GM21360 (cell line): ENCODE results near the gene FAM20A.

Experiments
- ATAC-seq: cut with Tn5 transposase; IDR thresholded peaks from one replicate; pipeline ENCODE4 v1.9.1; 2021; ENCODE audit warnings: mild to moderate bottlenecking, moderate library complexity; ENCODE audit not compliant: unreplicated experiment

The FAM20A gene

DNA sequence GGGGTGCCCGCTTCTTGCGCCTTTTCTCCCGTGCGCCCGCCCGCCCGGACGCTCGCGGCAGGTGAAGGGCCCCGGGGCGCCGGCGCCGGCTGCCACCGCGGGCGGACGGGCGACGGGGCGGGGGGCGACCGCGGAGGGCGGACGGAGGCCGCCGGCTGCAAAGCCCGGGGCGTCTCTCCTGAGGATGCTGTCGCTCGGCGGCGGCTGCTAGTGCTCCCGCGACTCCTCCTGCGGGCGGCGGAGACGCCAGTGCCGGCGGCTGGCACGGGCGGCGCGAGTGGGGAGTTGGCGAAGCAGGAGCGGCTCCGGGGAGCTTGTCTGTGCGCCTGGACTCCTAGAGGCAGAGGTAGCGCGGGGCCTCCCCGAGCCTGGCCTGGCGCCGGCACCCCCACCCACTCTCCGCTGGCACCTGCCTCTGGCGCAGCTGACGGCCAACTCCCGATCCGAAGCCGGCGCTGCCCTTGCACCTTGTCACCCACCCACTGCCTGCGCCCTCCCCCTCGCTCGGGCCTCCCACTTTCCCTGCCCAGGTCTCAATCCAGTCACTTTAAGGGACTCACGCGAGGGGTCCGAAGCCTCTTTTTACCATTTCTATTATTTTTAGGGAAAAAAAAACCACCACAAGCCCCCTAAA lies at the start of gene FAM20A:
Gene FAM20A, minus strand, starts transcription at position 437 of the 634 bp plus-strand sequence. CDS start 701 bp downstream, outside the sequence.
- no peak for ATAC-seq

DNA sequence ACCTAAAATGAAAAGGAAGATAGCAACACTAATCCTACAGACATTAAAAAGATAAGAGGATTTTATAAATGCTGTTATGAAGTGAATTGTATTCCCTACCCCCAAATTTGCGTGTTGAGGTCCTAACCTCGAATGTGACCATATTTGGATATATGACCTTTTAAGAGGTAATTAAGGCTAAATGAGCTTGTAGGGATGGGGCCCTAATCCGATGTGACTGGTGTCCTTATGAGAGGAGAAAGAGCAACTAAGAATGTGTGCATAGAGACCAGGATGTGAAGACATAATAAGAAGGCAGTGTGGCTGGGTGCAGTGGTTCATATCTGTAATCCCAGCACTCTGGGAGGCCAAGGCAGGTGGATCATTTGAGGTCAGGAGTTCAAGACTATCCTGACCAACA lies 48.2 kb upstream of the FAM20A start:
- no peak for ATAC-seq

DNA sequence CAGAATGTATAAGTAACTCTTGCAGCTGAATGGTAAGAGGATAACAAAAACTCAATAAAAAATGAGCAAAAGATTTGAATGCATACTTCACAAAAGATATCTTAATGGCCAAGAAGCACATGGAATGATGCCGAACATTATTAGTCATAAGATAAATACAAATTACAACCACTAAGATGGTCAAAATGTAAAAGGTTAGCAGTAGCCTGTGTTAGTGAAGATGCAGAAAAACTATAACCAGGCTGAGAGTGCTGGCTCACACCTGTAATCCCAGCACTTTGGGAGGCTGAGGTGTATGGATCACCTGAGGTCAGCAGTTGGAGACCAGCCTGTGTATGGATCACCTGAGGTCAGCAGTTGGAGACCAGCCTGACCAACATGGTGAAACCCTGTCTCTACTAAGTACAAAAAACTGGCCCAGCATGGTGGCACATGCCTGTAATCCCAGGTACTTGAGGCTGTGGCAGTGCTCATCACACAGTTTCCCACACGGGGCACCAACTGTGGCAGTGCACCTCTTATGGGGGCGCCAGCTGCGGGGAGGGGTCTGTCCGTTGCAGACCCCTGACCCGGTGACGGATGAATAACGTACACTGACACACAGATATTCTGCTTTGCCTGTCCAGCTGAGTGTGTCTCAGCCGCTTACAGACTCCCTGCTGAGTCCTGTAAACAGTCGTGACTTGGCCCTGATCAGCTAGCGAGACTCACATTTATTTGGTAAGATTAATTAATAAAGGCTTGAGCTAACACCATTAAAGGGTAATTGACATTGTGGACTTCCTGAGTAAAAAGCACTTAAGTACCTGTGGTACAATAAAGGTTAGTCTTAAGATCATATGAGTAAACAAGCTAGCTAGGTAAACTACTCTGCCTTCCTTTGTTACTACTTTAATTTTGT lies 45.7 kb upstream of the FAM20A start:
- ATAC-seq = no peak

DNA sequence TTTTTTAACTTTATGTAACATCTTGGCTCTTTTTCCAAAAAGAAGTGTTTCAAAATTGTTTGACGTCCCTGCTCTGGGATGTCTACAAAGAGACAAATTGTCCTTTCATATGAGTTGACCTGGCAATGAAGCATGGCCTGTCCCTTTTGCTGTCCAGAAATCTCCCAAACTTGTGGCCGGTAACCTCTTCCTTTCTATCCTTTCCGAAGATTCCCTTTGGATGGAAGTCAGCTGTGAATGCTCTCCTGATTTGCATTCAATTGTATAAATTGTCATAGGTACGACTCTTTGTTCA lies 40.9 kb upstream of the FAM20A start:
- no peak for ATAC-seq

DNA sequence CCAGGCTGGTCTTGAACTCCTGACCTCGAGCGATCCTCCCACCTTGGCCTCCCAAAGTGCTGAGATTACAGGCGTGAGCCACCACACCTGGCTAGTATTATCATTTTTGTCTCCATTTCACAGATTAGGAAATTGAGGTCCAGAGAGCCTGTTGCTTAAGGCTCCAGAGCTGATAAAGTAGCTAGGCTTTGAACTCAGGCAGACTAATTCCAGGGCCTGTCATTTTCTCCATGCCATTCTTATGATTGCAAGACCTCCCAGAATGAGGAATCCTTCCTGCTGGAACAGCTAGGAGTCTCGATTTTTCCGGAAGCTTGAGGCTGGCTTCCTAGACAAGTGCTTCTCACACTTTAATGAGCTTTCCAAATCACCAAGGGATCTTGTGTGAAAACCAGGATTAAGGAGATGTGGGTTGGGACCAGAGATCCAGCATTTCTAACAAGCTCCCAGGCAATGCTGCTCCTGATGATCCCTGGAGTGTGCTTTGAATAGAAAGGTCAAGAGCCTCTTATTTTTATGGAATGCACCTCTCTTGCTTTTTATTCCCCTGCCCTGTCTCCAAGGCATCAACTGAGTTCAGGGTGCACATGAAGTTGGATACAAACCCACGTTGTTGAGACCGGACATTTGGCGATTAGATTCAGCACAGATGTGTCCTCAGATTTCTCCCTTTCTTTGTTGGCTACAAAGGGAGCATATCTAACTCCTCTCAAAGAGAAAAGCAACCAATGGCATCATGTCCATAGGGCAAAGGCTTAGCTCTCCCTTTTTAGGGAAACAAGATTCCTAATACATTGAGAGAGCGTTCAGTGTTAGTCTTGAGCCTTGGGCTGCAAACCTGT lies 40.3 kb upstream of the FAM20A start:
- no peak for ATAC-seq

DNA sequence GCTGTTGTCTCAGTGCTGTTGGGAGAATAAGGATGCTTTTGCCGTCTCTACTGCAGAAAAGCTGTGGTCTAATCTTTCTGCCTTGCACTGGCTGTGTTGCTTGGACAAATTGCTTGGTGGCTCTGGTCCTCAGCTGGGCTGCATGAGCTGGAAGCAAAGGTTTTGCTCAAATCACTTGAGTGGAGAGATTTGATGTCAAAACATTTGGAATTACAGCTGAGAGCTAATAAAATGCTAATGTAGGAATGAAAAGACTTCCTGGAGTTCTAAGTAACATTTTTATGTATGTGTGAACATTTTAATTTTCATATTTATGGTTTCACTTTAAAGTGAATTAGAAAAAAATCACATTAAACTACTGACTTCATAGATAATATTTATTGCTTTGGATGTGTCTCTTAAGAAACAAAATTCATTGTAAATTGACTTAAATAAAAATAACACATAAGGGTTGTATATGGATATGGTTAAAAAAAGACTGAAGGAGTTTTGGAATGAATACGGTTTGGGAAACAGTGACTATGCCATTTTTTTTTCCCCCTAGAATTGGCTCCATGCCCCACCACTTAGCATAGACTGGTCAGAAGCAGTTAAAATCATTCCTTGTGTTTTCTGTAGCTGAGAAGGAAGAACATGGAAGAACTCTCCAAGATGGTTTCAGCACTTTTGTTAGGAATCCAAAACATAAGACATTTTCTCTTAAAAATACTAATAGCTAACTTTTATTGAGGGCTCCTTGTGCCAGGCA lies 39.2 kb upstream of the FAM20A start:
- ATAC-seq = no peak

DNA sequence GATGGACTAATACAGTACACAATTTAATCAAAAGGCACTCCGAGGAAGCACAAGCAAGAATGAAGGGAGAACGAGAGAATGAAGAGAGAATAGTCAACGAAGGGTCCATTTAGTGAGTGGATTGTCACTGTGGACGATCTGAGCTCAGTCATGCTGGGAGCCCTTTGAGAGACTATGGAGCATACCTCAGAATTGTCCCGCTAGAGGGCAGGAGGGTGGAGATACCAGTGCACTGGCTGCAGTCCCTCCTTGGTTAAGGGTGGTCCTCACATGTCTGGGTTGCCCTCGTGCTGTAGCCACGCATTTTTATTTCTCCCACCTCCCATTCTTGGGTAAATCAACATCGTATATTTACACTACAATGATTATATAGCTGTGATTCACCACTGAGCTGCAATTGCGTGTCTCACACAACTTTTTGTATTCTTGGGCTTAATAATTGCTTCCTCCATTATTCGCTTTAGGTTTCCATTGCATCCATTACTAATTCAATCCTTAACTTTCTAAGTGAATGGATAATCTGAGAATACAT lies 33.2 kb upstream of the FAM20A start:
- no peak for ATAC-seq

DNA sequence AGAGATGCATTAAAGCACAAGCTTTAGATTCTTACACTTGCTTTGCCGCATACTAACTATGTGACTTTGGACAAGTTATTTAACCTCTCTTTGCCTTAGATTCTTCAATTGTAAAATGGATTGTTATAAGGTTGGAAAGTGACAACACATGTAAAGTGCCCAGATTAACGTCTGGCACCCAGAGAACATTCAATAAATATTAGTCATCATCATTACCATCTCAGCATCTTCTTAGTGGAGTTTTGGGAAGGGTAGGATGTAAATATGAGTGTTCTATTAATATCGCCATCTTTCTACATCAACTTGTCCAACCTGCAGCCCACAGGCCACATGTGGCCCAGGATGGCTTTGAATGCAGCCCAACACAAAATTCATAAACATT lies 27.4 kb upstream of the FAM20A start:
- no peak for ATAC-seq

DNA sequence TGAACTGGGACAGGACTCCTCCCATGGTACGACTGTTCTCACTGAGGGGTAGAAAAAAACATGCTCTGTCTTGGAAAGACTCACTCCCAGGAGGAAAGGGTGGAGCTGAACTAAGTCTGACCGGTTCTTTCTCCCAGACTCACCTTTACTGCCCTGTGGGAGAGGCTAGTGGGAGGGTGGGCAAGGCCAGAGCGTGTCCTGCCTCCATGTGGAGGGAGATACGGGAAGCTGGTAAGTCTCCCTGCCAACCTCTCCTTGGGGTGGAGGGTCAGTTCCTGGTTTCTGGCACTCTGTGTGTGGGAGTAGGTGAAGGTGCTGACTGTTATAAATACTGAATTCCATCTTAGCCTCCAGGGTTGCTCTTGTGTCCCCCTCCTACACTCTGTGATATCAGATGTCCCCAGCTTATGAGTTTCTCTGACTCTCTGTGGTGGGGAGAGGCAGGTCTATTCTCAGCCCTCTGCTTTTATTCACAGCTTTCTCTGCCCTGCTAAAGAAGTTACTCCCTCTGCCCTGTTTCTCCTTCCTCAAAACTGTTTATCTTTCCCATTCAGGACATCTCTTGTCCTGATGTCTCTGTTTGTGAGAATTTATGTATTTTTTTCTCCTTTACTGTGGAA lies 26.9 kb upstream of the FAM20A start:
- no peak for ATAC-seq

DNA sequence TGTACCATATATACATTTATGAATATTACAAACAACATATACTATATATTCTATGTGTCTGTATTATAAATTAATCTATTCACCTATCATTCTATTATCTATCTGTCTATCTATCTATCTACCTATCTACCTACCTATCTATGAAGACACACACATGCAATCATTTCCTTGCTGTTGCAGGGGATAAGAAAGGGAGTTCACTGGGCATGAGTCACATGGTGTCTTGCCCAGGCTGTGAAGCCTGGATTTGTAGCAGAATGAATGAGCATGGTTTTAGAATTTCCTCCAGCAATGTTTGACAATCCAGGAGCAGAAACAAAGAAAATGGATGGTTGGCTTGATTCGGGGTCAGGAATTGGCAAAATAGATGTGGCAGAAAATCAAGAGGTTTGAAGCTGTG lies 23.2 kb upstream of the FAM20A start:
- no peak for ATAC-seq

DNA sequence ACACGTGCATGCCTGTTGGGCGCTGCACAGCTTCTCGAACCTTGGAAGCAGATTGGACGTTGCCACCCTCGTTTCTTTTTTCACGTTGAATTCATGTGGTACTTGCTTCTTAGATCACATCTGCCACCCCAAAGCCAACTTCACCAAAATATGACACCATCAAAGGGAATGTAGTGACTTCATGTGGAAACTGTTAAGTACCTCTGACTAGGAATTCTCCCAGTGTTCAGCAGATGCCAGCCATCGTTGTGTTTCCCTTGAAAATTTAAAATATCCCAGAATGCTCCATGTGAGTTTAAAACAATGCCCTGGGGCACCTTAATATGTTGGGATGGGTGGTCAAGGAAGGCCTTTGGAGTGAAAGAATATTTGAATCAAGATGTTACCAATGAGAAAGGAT lies 22.6 kb upstream of the FAM20A start:
- no peak for ATAC-seq

DNA sequence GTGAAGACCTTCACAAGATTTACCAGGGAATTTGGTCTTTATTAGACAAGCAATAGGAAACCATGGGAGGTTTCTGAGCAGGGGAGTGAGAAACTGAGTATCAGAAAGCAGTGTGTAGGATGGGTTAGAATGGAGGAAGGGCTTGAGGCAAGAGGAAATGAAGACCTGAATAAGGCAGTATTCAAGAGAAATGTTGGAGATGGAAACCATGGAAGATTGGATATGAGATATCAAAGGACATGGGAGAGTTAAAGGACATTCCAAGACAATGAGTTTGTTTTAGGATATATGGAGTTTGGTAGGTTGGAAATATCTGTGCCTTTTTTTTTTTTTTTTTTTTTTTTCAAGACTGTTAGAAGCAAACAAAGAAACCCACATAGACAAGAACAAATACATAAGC lies 21.3 kb upstream of the FAM20A start:
- no peak for ATAC-seq

DNA sequence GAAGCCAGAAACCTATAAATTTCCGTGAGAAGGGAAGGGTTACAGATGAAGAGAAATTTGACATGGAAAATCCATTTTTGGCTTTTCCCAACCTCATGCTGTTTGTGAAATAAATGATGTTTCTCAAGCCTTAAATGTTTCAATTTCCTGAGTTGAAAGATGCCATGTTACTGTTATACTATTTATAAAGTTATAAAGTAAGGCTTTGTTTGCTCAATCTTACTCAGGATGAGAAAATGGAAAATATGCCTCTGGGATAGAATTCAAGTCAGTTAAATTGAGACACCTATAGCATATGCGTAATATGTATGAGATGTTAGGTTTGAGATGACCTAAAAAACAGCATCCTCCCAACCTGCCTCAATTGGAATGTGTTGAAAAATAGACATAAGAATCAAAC lies 19.9 kb upstream of the FAM20A start:
- ATAC-seq = no peak

DNA sequence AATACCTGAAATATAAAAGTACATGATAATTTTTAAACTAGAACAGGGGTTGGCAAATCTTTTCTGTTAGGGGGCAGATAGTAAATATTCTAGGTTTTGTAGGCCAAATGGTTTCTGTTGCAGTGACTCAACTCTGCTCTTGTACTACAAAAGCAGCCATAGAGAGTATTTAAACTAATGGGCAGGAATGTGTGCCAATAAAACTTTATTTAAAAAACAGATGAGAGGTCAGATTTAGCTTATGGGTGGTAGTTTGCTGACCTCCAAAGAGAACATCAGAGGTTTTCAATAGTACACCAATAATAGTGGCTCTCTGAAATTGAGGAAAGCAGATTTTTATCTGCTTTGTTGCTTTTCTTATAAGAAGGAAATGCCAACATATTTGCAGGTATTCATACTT lies 15.2 kb upstream of the FAM20A start:
- no peak for ATAC-seq

DNA sequence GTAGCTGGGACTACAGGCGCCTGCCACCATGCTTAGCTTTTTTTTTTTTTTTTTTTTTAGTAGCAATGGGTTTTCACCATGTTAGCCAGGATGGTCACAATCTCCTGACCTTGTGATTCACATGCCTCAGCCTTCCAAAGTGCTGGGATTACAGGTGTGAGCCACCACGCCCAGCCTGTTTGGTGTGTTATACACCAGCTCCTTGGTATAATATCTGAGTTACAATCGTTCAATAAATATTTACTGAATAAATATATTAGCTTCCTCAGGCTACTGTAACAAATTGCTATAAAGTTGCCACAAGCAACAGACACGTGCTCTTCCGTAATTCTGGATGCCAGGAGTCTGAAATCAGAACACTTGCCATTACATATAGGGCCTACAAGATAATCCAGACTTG lies 13.6 kb upstream of the FAM20A start:
- ATAC-seq = no peak

DNA sequence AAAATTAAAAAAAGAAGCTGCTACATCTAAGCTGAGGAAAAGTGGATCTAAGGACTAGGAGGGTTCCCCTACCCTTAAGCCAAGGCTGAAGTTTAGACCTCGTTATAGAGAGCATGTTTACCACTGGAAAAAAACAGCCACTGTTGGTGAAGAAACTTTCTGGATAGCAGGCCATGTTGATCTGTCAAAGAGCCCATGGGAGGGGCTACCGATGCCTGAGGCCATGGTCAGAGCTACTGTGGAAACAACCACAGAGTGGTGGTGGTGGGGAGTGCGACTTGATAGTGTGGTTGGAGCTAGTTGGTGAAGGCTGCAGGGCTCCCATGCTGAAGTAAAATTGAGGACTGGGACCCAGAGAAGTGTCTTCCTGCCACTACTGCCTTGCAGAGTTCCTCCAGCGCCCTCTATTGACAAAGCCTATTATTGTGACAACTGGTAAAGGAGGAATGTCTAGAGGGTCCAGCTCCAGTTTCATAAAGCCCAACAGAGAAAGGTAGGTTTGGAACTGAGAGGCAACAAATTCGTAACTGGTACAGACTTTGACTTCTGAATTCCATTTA lies 12.7 kb upstream of the FAM20A start:
- no peak for ATAC-seq

DNA sequence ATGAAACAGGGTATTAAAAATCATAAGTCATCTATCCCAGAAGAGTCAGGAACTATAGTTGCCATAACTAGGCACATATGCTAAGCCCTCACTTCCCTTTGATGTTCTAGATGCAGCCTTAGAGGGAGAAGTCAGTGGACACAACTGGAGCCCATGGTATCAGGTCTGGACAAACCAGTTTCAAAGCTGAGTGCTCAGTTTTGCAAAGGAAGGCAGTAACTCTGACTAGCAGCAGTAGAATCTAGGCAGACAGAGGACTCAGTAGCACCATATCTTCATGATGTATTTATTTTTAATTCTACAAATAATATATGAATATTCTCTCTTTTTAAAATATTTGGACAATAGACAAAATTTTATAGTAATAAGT lies 11.7 kb upstream of the FAM20A start:
- ATAC-seq = no peak

DNA sequence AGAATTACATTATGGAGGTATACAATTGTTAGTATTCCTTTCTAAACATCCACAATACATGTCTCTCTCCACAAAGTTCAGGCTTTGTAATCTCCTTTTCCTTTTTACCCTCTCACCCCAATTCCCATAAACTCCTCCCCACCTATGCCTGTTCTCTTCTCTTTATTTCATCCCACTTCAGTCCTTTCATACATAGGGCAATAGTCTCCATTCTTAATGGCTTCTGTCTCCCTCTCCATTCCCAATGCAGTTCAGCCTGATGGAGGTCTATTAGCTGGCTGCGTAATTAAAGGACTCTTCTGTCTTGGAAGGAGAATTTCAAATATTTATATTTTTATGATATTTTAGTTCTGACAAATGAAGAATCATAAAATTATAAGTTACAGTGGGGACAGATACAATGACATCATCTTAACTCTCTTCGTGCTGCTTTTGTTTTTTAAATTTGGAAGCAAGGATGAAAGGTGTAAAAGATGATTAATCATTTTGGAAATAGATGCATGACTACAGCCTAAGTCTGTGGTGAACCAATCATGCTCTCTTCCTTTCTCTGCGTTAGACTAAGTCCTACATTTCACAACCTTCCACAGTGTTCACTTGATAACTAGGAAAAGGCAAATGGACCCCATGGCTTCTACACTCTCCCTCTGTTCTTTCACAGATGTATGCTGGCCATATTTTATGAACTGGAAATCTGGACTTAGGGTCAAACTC lies 11.2 kb upstream of the FAM20A start:
- no peak for ATAC-seq

DNA sequence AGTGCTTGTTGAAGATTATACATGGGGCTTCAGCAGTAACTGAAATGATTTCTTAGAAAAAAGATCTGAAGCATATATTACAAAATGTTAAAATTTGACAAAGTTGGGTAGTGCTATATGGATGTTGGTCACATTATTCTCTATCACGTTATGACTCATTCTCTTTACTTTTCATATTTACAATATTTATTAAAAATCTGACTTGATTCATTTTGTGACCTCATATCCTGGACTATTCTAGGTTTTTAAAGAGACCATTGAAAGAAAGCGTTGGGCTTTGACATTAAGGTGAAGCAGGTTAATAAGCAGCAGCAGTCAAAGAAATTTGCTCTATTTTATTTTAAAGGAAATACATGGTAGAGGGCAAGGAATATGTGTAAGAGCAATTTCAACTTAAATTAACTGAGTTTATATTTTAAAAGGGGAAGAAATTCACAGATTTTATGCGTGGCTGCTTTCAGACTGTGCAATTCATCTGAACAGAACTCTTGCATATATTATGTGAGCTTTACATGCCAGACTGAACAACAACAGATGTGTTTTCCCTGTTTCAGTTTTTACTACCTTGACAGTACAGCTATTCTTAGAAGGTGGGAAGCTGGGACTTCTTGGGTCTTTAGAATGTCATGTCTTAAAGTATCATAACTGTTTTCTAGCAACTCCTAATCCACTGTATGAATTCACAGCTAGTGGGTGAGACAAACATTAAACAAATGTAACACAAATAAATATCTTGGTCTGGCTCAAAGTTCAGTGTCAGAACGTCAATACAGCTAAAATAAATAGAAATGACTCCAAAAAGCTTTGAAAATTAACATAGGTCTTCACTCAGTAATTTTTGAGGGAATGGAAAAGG lies 10.4 kb upstream of the FAM20A start:
- no peak for ATAC-seq
